ENCODE data around the gene CEP112.

DNA sequence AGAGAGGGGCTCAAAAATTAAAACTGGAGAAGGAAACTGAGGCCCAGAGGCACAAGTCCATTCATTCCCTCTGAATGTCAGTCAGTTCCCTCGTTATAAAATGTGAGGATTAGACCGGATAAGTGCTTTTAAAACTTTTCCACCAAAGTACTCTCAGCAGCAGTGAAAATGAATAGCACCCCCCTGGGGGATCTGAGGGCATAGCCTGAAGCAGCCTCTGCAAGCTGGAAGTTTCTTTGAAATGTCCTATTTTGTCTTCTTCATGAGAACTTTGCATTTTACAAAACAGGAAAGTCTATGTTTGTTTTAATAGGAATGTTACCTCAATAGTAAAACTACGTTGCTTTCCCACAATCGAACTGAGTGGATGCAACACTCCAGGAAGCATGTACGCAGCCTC, 273.0 kb downstream of the CEP112 start:
- TF ChIP-seq, protein P1, sequence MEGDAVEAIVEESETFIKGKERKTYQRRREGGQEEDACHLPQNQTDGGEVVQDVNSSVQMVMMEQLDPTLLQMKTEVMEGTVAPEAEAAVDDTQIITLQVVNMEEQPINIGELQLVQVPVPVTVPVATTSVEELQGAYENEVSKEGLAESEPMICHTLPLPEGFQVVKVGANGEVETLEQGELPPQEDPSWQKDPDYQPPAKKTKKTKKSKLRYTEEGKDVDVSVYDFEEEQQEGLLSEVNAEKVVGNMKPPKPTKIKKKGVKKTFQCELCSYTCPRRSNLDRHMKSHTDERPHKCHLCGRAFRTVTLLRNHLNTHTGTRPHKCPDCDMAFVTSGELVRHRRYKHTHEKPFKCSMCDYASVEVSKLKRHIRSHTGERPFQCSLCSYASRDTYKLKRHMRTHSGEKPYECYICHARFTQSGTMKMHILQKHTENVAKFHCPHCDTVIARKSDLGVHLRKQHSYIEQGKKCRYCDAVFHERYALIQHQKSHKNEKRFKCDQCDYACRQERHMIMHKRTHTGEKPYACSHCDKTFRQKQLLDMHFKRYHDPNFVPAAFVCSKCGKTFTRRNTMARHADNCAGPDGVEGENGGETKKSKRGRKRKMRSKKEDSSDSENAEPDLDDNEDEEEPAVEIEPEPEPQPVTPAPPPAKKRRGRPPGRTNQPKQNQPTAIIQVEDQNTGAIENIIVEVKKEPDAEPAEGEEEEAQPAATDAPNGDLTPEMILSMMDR (IDR thresholded peaks at IDR 0.05; ENCODE audit: low read depth, low read length, missing input control), result no peak
- TF ChIP-seq, protein P2, sequence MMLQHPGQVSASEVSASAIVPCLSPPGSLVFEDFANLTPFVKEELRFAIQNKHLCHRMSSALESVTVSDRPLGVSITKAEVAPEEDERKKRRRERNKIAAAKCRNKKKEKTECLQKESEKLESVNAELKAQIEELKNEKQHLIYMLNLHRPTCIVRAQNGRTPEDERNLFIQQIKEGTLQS (IDR thresholded peaks at IDR 0.05), result no peak
- TF ChIP-seq EGR1 (IDR thresholded peaks at IDR 0.05; ENCODE audit: low read depth in 2 of 2) (no peak), HNF4G (IDR thresholded peaks at IDR 0.05) (no peak), SP1 (IDR thresholded peaks at IDR 0.05) (no peak), NR2F2 (IDR thresholded peaks at IDR 0.05) (no peak)
- TF ChIP-seq, protein P3, sequence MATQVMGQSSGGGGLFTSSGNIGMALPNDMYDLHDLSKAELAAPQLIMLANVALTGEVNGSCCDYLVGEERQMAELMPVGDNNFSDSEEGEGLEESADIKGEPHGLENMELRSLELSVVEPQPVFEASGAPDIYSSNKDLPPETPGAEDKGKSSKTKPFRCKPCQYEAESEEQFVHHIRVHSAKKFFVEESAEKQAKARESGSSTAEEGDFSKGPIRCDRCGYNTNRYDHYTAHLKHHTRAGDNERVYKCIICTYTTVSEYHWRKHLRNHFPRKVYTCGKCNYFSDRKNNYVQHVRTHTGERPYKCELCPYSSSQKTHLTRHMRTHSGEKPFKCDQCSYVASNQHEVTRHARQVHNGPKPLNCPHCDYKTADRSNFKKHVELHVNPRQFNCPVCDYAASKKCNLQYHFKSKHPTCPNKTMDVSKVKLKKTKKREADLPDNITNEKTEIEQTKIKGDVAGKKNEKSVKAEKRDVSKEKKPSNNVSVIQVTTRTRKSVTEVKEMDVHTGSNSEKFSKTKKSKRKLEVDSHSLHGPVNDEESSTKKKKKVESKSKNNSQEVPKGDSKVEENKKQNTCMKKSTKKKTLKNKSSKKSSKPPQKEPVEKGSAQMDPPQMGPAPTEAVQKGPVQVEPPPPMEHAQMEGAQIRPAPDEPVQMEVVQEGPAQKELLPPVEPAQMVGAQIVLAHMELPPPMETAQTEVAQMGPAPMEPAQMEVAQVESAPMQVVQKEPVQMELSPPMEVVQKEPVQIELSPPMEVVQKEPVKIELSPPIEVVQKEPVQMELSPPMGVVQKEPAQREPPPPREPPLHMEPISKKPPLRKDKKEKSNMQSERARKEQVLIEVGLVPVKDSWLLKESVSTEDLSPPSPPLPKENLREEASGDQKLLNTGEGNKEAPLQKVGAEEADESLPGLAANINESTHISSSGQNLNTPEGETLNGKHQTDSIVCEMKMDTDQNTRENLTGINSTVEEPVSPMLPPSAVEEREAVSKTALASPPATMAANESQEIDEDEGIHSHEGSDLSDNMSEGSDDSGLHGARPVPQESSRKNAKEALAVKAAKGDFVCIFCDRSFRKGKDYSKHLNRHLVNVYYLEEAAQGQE (IDR thresholded peaks at IDR 0.05), result no peak
- TF ChIP-seq, protein P4, sequence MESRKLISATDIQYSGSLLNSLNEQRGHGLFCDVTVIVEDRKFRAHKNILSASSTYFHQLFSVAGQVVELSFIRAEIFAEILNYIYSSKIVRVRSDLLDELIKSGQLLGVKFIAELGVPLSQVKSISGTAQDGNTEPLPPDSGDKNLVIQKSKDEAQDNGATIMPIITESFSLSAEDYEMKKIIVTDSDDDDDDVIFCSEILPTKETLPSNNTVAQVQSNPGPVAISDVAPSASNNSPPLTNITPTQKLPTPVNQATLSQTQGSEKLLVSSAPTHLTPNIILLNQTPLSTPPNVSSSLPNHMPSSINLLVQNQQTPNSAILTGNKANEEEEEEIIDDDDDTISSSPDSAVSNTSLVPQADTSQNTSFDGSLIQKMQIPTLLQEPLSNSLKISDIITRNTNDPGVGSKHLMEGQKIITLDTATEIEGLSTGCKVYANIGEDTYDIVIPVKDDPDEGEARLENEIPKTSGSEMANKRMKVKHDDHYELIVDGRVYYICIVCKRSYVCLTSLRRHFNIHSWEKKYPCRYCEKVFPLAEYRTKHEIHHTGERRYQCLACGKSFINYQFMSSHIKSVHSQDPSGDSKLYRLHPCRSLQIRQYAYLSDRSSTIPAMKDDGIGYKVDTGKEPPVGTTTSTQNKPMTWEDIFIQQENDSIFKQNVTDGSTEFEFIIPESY (IDR thresholded peaks at IDR 0.05), result no peak

All from liver (tissue), 3 donors.